Kidney (tissue), 14 donors: ENCODE results near the gene GTF3C1. TPM values are rescaled to one million over a fixed set of nuclear protein-coding genes. Genes with fewer than 3 reads are reported as not detected.
"Not testable (repeated sequence)": the region's sequence is repeated elsewhere in the genome, so short reads cannot be mapped to it uniquely, and the experiment has no call there.

Experiments
- DNase-seq, 5 donors: peaks; one replicate each; pipeline ENCODE4 v3.0.0-alpha.2; 2013 to 2020
- FAIRE-seq: peaks from 2 replicates; lab custom pipeline; 2012; peaks lifted over from hg19 to GRCh38; lab: Jason Lieb, UNC
- H3K27ac ChIP-seq, 2 donors: one replicate each; pipeline ENCODE4 v1.7.0; 2013; ENCODE audit warnings: low read depth in 2 of 2, low read length in 2 of 2, inconsistent platforms in 1 of 2
- H3K27me3 ChIP-seq: one replicate; pipeline ENCODE4 v1.7.1; 2013; ENCODE audit warnings: low read length, inconsistent platforms; ENCODE audit not compliant: control insufficient read depth, insufficient read depth
- H3K36me3 ChIP-seq, 3 donors: one replicate each; pipeline versions ENCODE4 v1.7.0 to v1.7.1; 2013; ENCODE audit warnings: low read length in 3 of 3, control low read depth in 1 of 3, inconsistent platforms in 1 of 3; ENCODE audit not compliant: insufficient read depth in 3 of 3, control insufficient read depth in 2 of 3
- H3K4me1 ChIP-seq, 3 donors: one replicate each; pipeline versions ENCODE4 v1.7.0 to v1.7.1; 2013; ENCODE audit warnings: low read length in 3 of 3, inconsistent platforms in 1 of 3, low read depth in 1 of 3; ENCODE audit not compliant: control insufficient read depth in 2 of 3, insufficient read depth in 2 of 3
- H3K4me3 ChIP-seq, 3 donors: one replicate each; pipeline versions ENCODE4 v1.7.0 to v1.8.1; 2013; ENCODE audit warnings: low read length in 3 of 3, control low read depth in 1 of 3, inconsistent platforms in 1 of 3
- H3K9ac ChIP-seq, 3 donors: one replicate each; pipeline versions ENCODE4 v1.7.0 to v1.7.1; 2013; ENCODE audit warnings: low read length in 3 of 3, control low read depth in 1 of 3, inconsistent platforms in 1 of 3
- H3K9me3 ChIP-seq, 3 donors: one replicate each; pipeline versions ENCODE4 v1.7.0 to v1.7.1; 2013; ENCODE audit warnings: low read length in 3 of 3, control low read depth in 1 of 3, inconsistent platforms in 1 of 3; ENCODE audit not compliant: control insufficient read depth in 2 of 3, insufficient read depth in 1 of 3
- intact Hi-C: fragments of 100-400 bp; cut with DNase I; formaldehyde crosslinking; loops from one replicate; pipeline ENCODE4 v1.11.1; 2022
- polyA plus RNA-seq: library from polyadenylated mRNA; stranded (reverse); fragments of 350-450 nt; fragmentation: Illumina TruSeq; extraction: RNeasy Lipid Tissue Mini Kit (QIAGEN cat#74804); gene quantifications from one replicate; pipeline ENCODE4 v1.2.3, GENCODE V29; 2014; ENCODE audit warnings: low read depth, low replicate concordance; ENCODE audit not compliant: insufficient read depth
- total RNA-seq: library from RNA; stranded (reverse); fragmentation: NEBNext Ultra II Directional; extraction: Animal tissue kit (Norgen Biotek cat#: 25700); gene quantifications from one replicate; pipeline ENCODE4 v1.2.1, GENCODE V29; 2021
- TF ChIP-seq, protein P1 (sequence below): IDR thresholded peaks from 3 replicates; pipeline ENCODE4 v1.5.1; 2012; ENCODE audit warnings: mild to moderate bottlenecking, moderate library complexity, borderline replicate concordance; ENCODE audit not compliant: insufficient read depth; ENCODE audit errors: extremely low read depth
- donor health status: control.
- donor health status: control.
- donor health status: control.
- donor health status: control.
- donor health status: control.
- donor health status: DM: yes; HTN: yes; CAD: no.
- donor health status: Normal renal cell carcinoma (clear cell type).

The GTF3C1 gene
- total and polyA plus RNA-seq, 2 donors from 2014 or later = 59.0 to 81.7 TPM

DNA sequence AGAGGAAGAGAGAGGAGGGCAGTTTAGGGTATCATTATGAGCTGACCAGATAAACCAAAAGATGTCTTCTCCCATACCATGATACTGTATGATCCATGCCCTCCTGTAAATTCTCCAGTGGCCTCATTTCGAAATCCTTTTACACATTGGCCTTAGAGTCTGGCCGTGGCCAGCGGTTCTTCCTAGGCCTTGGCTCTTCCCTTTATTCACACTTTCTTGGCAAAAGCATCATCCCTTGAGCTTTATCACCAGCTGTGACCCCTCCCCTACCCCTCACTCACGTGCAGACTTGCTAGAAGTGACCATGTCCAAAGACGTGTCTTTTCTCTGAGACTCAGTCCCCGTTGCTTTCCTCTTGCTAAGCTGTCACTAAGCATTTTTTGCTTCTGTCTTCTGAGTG lies 23.0 kb upstream of the GTF3C1 start:
- H3K27me3 ChIP-seq = no peaks in the 10 kb centered on the region
- peaks cover 0 to 8% (median 0%) of the 10 kb centered on the region in 3 donors for H3K36me3 ChIP-seq
- TF ChIP-seq, protein P1, sequence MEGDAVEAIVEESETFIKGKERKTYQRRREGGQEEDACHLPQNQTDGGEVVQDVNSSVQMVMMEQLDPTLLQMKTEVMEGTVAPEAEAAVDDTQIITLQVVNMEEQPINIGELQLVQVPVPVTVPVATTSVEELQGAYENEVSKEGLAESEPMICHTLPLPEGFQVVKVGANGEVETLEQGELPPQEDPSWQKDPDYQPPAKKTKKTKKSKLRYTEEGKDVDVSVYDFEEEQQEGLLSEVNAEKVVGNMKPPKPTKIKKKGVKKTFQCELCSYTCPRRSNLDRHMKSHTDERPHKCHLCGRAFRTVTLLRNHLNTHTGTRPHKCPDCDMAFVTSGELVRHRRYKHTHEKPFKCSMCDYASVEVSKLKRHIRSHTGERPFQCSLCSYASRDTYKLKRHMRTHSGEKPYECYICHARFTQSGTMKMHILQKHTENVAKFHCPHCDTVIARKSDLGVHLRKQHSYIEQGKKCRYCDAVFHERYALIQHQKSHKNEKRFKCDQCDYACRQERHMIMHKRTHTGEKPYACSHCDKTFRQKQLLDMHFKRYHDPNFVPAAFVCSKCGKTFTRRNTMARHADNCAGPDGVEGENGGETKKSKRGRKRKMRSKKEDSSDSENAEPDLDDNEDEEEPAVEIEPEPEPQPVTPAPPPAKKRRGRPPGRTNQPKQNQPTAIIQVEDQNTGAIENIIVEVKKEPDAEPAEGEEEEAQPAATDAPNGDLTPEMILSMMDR = no peak
- intact Hi-C loops = no loop called here
- no peaks in the 10 kb centered on the region for H3K9me3 ChIP-seq
- H3K9ac ChIP-seq = no peak overlapping the region
- no peak overlapping the region for H3K27ac ChIP-seq
- no peaks in the 10 kb centered on the region for H3K4me1 ChIP-seq
- FAIRE-seq (no peak), DNase-seq (no peak)
- no peak overlapping the region for H3K4me3 ChIP-seq

DNA sequence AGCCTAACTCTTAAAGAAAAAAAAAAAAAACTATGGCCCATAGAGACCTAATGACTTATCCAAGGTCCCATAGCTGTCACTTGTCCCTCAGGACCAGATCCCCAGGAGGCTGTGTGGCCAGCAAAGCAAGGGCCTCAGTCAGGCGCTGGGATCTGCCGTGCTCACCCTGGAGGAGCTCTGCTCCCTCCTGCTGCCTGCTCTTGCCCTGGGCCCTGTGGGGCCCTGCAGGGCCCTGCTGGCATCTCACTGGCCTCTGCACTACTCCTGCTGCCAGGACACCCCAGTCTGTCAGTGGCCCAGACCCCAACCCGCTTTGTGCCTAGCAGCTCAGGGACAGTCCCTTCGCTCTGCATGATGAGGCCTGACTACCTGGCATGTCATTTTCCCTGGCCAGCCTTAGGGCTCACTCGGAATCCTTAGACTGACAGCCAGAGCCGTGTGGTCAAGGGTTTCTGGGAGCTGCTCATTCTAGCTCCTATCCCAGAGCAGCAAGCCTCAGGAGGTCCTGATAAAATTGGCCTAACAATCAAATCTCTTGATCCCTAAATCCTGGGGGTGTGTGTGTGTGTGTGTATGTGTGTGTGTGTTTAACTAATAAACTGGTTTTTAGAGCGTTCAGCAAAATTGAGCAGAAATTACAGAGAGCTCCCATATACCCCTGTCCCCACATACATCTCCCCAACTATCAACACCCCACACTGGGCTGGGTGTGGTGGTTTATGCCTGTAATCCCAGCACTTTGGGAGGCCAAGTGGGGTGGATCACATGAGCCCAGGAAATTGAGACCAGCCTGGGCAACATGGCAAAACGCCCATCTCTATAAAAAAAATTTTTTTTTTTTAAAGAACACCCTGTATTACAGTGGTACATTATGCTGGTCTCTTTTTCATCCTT lies 22.0 kb upstream of the GTF3C1 start:
- Histone ChIP-seq H3K9me3 (no peaks in the 10 kb centered on the region), H3K27me3 (no peaks in the 10 kb centered on the region), H3K9ac (no peak overlapping the region), H3K36me3 (peaks cover 0 to 8% (median 0%) of the 10 kb centered on the region in 3 donors), H3K4me1 (no peaks in the 10 kb centered on the region), H3K27ac (no peak overlapping the region), H3K4me3 (no peak overlapping the region)
- FAIRE-seq = no peak
- intact Hi-C loops = no loop called here
- DNase-seq = no peak
- TF ChIP-seq, protein P1 = no peak

- H3K27me3 ChIP-seq, H3K27ac ChIP-seq, H3K36me3 ChIP-seq, FAIRE-seq, H3K9me3 ChIP-seq, H3K4me3 ChIP-seq, intact Hi-C loops, H3K9ac ChIP-seq, H3K4me1 ChIP-seq, DNase-seq: not testable (repeated sequence)
These were observed 21.3 kb upstream of the GTF3C1 start for GRCh38 chr16:27570986-27571385.

- no peaks in the 10 kb centered on the region for H3K9me3 ChIP-seq
- intact Hi-C loops = no loop called here
- TF ChIP-seq, protein P1 = no peak
- no peaks in the 10 kb centered on the region for H3K36me3 ChIP-seq
- H3K4me3 ChIP-seq = no peak overlapping the region
- FAIRE-seq = no peak
- no peaks in the 10 kb centered on the region for H3K27me3 ChIP-seq
- H3K9ac ChIP-seq = no peak overlapping the region
- DNase-seq = no peak
- H3K27ac ChIP-seq = no peak overlapping the region
- no peaks in the 10 kb centered on the region for H3K4me1 ChIP-seq
These were observed 18.4 kb upstream of the GTF3C1 start for GRCh38 chr16:27568077-27568476.
